ENCODE data around the gene SPOUT1. TPM values are rescaled to one million over a fixed set of nuclear protein-coding genes. Genes with fewer than 3 reads are reported as not detected.

Gene SPOUT1
- polyA plus RNA-seq, 1 donor from 2014 or later: 34.7 TPM

- no peaks in the 10 kb centered on the region for H4K20me1 ChIP-seq (ENCODE audit: insufficient read depth)
- H2AFZ ChIP-seq (ENCODE audit: low read depth, low read length): no peak overlapping the region
- peak overlapping the region; percentile 71 for H3K9ac ChIP-seq (ENCODE audit: low read length)
- H3K27me3 ChIP-seq (ENCODE audit: insufficient read depth, low read depth, low read length): no peaks in the 10 kb centered on the region
- peak overlapping the region; percentile 84 for H3K4me2 ChIP-seq (ENCODE audit: low read length)
- no peaks in the 10 kb centered on the region for H3K9me3 ChIP-seq (ENCODE audit: low read length)
- H3K36me3 ChIP-seq (ENCODE audit: insufficient read depth, low read length): no peaks in the 10 kb centered on the region
- H3K4me3 ChIP-seq (ENCODE audit: low read length): peak overlapping the region; percentile 93
- no peaks in the 10 kb centered on the region for H3K9me2 ChIP-seq (ENCODE audit: insufficient read depth, low read length)
- H3K27ac ChIP-seq (ENCODE audit: low read length): peak overlapping the region; percentile 24
- H3K79me2 ChIP-seq (replicated peaks; ENCODE audit: insufficient read depth, low read length): no peaks in the 10 kb centered on the region
- H3F3A ChIP-seq (ENCODE audit: insufficient read depth, low read length, poor library complexity, severe bottlenecking): no peaks in the 10 kb centered on the region
- no peak for TF ChIP-seq MXI1 (conservative IDR thresholded peaks at IDR 0.05; ENCODE audit: poor library complexity, severe bottlenecking)
- no peak for TF ChIP-seq REST (IDR thresholded peaks at IDR 0.05; ENCODE audit: borderline replicate concordance)
- no peak for TF ChIP-seq TAF1 (IDR thresholded peaks at IDR 0.05; ENCODE audit: low read depth)
- no peak for TF ChIP-seq SMC3 (conservative IDR thresholded peaks at IDR 0.05; ENCODE audit: poor library complexity)
- TF ChIP-seq RAD21 (conservative IDR thresholded peaks at IDR 0.05): no peak
- TF ChIP-seq EZH2 (IDR thresholded peaks at IDR 0.05; ENCODE audit: borderline replicate concordance, insufficient read depth, low read length, poor library complexity, severe bottlenecking): no peak
- no peak for TF ChIP-seq POLR2AphosphoS5 (IDR thresholded peaks at IDR 0.05)
- no peak for TF ChIP-seq CTCF (IDR thresholded peaks at IDR 0.05; ENCODE audit: poor library complexity, severe bottlenecking)
- no peak for TF ChIP-seq EP300 (conservative IDR thresholded peaks at IDR 0.05; ENCODE audit: poor library complexity, severe bottlenecking)
These were observed 9.6 kb downstream of the SPOUT1 start for GRCh38 chr9:128819716-128820664.

GRCh38 chr9:128818839-128819715 lies 10.5 kb downstream of the SPOUT1 start:
- H3K9ac ChIP-seq (ENCODE audit: low read length): peak overlapping the region; percentile 71
- H3K79me2 ChIP-seq (replicated peaks; ENCODE audit: insufficient read depth, low read length): no peaks in the 10 kb centered on the region
- H3K9me3 ChIP-seq (ENCODE audit: low read length): no peaks in the 10 kb centered on the region
- H3K27me3 ChIP-seq (ENCODE audit: insufficient read depth, low read depth, low read length): no peaks in the 10 kb centered on the region
- peak overlapping the region; percentile 12 for H3K27ac ChIP-seq (ENCODE audit: low read length)
- no peaks in the 10 kb centered on the region for H3K9me2 ChIP-seq (ENCODE audit: insufficient read depth, low read length)
- H3K4me3 ChIP-seq (ENCODE audit: low read length): peak overlapping the region; percentile 93
- H4K20me1 ChIP-seq (ENCODE audit: insufficient read depth): no peaks in the 10 kb centered on the region
- H3F3A ChIP-seq (ENCODE audit: insufficient read depth, low read length, poor library complexity, severe bottlenecking): no peaks in the 10 kb centered on the region
- no peaks in the 10 kb centered on the region for H3K36me3 ChIP-seq (ENCODE audit: insufficient read depth, low read length)
- no peak overlapping the region for H2AFZ ChIP-seq (ENCODE audit: low read depth, low read length)
- TF ChIP-seq MXI1 (conservative IDR thresholded peaks at IDR 0.05; ENCODE audit: poor library complexity, severe bottlenecking) (peak; percentile 67), RAD21 (conservative IDR thresholded peaks at IDR 0.05) (no peak), REST (IDR thresholded peaks at IDR 0.05; ENCODE audit: borderline replicate concordance) (no peak), EZH2 (IDR thresholded peaks at IDR 0.05; ENCODE audit: borderline replicate concordance, insufficient read depth, low read length, poor library complexity, severe bottlenecking) (no peak), POLR2AphosphoS5 (IDR thresholded peaks at IDR 0.05) (no peak), SMC3 (conservative IDR thresholded peaks at IDR 0.05; ENCODE audit: poor library complexity) (no peak)
- peak overlapping the region; percentile 84 for H3K4me2 ChIP-seq (ENCODE audit: low read length)
